Esophagus (tissue), 2 donors: ENCODE results near the gene TBC1D22B. TPM values are rescaled to one million over a fixed set of nuclear protein-coding genes. Genes with fewer than 3 reads are reported as not detected.
"Not testable (repeated sequence)": the region's sequence is repeated elsewhere in the genome, so short reads cannot be mapped to it uniquely, and the experiment has no call there.

ENCODE experiments used
- H3K27ac ChIP-seq, 2 donors: one replicate each; pipeline ENCODE4 v1.5.1; 2013; ENCODE audit warnings: low read depth in 2 of 2, mild to moderate bottlenecking in 2 of 2, inconsistent platforms in 1 of 2, low read length in 1 of 2, moderate library complexity in 1 of 2
- H3K27me3 ChIP-seq, 2 donors: one replicate each; pipeline ENCODE4 v1.6.1; 2013; ENCODE audit warnings: low read length in 2 of 2, control low read depth in 1 of 2, mild to moderate bottlenecking in 1 of 2; ENCODE audit not compliant: insufficient read depth in 2 of 2, control insufficient read depth in 1 of 2
- H3K36me3 ChIP-seq, 2 donors: one replicate each; pipeline ENCODE4 v1.6.1; 2013; ENCODE audit warnings: low read length in 1 of 2; ENCODE audit not compliant: control insufficient read depth in 2 of 2, insufficient read depth in 2 of 2
- H3K4me1 ChIP-seq, 2 donors: one replicate each; pipeline ENCODE4 v1.6.1; 2013; ENCODE audit warnings: low read length in 1 of 2; ENCODE audit not compliant: control insufficient read depth in 2 of 2, insufficient read depth in 2 of 2
- H3K4me3 ChIP-seq, 2 donors: one replicate each; pipeline ENCODE4 v1.5.1; 2013; ENCODE audit warnings: low read length in 2 of 2, mild to moderate bottlenecking in 2 of 2, low read depth in 1 of 2, moderate library complexity in 1 of 2
- H3K9me3 ChIP-seq, 2 donors: one replicate each; pipeline ENCODE4 v1.6.1; 2013; ENCODE audit warnings: mild to moderate bottlenecking in 2 of 2, low read depth in 1 of 2, low read length in 1 of 2, moderate library complexity in 1 of 2; ENCODE audit not compliant: control insufficient read depth in 2 of 2, insufficient read depth in 1 of 2
- WGBS, 2 donors: extraction: QIAGEN DNeasy Blood & Tissue Kit; methylation state at CpG; one replicate each; pipeline ENCODE4 v1.1.7; 2013; 5-methylcytosine and 5-hydroxymethylcytosine counted together
- polyA plus RNA-seq, 2 donors: library from polyadenylated mRNA; stranded (reverse); fragments of 200-250 nt; gene quantifications; one replicate each; pipeline ENCODE4 v1.2.3, GENCODE V29; 2013
- donor health status: healthy with polysubstance abuse.
- donor health status: Bipolar disorder and iron deficiency.

TBC1D22B gene
- polyA plus RNA-seq, 2 donors, result 6.9 to 9.1 TPM

DNA sequence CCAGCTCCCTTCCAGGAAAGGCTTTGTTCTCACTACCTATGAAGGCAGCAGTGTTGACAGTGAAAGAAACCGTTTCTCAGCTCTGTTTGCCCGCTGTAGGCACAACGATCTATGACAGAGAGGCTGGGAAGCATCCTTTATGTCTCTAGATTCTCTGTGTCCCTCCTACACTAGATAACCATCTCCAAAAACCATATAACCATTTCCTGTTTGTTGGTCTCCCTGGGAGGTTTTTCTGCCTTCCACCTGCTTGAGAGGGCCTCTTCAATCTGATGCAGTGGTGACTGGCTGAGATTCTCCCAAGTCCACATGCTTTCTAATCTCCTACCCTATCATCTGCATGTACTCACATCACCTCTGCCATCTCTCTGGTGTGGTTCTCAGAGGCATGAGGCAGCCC, 32.4 kb downstream of the TBC1D22B start:
- Histone ChIP-seq H3K4me3 (no peak overlapping the region), H3K9me3 (no peaks in the 10 kb centered on the region), H3K36me3 (peaks cover 9 to 10% of the 10 kb centered on the region in 2 donors), H3K4me1 (no peaks in the 10 kb centered on the region), H3K27me3 (no peaks in the 10 kb centered on the region), H3K27ac (no peak overlapping the region)
- 54 to 81% methylated on average over 3 of the region's 3 CpGs for WGBS, 2 donors

DNA sequence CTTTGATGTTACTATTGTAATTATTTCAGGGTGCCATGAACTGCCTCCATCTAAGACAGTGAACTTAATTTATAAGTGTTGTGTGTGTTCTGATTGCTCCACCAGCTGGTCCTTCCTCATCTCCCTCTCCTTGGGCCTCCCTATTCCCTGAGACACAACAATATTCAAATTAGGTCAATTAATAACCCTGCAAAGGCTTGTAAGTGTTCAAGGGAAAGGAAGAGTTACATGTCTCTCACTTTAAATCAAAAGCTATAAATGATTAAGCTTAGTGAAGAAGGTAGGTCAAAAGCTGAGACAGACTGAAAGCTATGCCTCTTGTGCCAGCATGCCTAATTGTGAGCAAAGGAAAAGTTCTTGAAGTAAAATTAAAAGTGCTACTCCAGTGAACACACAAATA, 35.9 kb downstream of the TBC1D22B start:
- Histone ChIP-seq H3K4me1 (no peaks in the 10 kb centered on the region), H3K9me3 (no peaks in the 10 kb centered on the region), H3K4me3 (no peak overlapping the region), H3K27me3 (no peaks in the 10 kb centered on the region), H3K36me3 (peaks cover 9% of the 10 kb centered on the region in 2 donors), H3K27ac (no peak overlapping the region)

DNA sequence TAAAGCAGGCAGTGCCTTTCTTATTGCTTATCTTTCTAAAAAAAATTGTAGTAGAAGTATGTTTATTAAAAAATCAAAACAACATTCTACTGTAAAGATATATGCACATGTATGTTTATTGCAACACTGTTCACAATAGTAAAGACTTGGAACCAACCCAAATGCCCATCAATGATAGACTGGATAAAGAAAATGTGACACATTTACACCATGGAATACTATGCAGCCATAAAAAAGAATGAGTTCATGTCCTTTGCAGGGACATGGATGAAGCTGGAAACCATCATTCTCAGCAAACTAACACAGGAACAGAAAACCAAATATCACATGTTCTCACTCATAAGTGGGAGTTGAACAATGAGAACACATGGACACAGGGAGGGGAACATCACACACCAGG, 40.1 kb downstream of the TBC1D22B start:
- H3K36me3 ChIP-seq, H3K27ac ChIP-seq, H3K4me1 ChIP-seq, H3K27me3 ChIP-seq, H3K9me3 ChIP-seq, H3K4me3 ChIP-seq: not testable (repeated sequence)

DNA sequence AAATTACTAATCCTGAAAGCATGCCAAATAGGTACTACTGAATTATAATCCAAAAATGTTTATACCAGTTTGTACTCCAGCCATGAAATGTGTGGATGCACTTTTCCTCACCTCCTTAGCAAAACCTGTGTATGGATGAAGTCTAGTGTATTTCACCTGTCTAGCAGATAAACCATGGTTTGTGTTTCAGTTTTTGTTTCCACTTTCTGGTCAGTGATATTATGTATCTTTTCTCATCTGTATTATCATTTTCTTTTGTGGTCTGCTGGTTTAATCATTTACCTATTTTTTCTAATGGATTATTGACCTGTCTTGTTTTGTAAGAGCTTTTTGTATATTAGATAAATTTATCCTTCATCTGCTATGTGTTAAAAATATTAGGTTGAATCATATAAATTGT, 41.4 kb downstream of the TBC1D22B start:
- Histone ChIP-seq H3K36me3 (peaks cover 0 to 5% of the 10 kb centered on the region in 2 donors), H3K4me3 (no peak overlapping the region), H3K27me3 (no peaks in the 10 kb centered on the region), H3K4me1 (no peaks in the 10 kb centered on the region), H3K27ac (no peak overlapping the region), H3K9me3 (no peaks in the 10 kb centered on the region)

DNA sequence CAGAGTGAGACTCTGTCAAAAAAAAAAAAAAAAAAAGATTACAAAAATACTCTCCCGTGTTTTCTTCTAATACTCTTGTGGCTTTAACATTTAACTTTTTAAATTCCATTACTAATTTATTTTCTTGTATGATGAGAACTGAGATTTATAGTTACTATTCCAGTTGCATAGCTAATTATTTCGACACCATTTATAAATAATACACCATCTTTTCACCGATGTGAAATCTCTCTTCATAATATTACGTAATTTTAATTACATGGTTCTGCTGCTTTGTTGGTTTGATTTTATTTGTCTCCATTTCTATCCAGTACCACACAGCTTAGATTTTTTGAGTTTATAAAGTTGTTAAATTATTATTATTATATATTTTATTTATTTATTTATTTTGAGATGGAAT, 42.4 kb downstream of the TBC1D22B start:
- H3K9me3 ChIP-seq, result no peaks in the 10 kb centered on the region
- 86 to 88% methylated on average over 4 of the region's 4 CpGs for WGBS, 2 donors
- no peak overlapping the region for H3K4me3 ChIP-seq
- H3K36me3 ChIP-seq, result peaks cover 0 to 5% of the 10 kb centered on the region in 2 donors
- no peaks in the 10 kb centered on the region for H3K27me3 ChIP-seq
- H3K27ac ChIP-seq, result no peak overlapping the region
- H3K4me1 ChIP-seq, result no peaks in the 10 kb centered on the region

DNA sequence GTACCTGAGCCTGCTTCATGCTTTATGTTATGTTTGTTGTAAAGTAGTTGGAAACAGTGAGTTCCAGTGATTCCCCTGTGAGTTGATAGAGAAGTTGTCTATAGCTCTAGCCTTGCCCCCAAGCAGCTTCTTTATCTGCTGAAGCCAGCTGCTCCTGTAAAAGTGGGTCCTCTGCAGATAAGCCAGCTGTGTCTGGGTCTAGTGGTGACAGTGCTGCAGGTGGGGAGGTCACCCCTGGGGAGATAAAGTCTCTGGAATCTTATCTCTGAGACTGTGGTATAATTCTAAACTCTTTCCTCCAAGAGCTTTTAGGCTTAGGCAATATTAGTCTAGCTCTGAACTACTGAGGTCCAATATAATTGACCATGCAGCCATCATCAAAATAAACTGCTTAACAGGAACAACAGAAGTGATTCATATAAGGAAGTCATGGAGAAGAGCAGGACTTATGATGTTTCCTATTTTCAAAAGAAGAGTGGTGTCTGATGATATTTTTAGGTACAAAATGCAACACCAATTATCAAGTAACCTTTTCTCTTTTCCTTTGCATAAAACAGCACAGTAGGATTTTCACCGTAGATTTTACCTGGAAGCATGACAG, 44.6 kb downstream of the TBC1D22B start:
- Histone ChIP-seq H3K27ac (no peak overlapping the region), H3K9me3 (no peaks in the 10 kb centered on the region)

DNA sequence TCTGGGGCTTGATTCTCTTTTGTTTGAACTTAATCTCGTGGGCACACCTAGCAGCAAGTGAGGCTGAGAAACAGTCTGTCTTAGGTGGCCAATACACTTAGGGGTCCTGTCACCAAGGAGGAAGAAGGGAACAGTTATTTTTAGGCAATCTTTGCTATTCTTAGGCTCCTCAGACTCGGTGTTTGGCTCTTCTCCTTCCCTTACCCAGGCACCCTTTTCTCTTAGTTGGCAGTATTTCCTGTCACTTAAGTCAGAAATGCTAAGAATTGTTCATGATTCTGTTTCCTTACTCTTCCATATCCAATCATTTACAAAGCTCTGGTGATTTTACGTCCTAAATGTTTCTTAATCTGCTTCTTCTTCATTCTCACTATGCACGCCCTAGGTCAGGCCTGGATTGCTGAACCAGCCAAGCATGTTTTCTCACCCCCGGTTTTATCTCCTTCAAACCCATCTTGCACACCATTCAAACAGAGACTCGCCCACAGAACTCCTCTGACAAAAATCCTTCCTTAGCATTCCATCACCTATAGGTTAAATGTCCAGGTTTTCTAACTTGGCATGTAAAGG, 45.6 kb downstream of the TBC1D22B start:
- H3K4me1 ChIP-seq, result peaks cover 0 to 3% of the 10 kb centered on the region in 2 donors

More for the DNA sequence above, 44.6 kb downstream of the TBC1D22B start:
- Histone ChIP-seq H3K4me1 (peaks cover 0 to 3% of the 10 kb centered on the region in 2 donors), H3K36me3 (peaks cover 0 to 8% of the 10 kb centered on the region in 2 donors), H3K27me3 (no peaks in the 10 kb centered on the region), H3K4me3 (no peak overlapping the region)
- 83 to 86% methylated on average over 1 of the region's 1 CpG for WGBS, 2 donors

DNA sequence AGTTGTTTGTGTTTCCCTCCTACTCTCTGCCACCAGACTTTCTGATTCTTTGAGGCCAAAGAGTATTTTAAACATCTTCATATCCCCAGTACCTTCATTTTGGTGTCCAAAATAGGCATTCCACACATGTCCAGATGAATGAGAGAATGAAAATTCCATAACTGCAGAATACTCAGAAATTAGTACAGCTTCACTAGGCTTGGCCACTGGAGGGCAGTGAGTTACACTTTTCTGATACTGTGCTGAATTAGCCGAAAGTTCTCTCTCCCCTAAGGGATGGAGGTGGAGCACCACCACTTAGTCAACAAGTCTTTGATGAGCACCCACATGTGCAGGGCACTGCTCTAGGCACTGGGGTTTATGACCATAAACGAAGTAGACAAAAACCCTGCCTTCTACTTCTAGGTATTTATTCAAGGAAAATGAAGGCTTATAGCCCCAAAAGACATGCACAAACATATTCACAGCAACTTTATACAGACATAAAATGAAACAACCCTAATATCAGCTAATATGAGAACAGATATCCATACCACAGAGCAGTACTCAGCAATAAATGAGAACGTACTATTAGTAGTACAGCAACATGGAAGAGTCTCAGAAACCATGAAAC, 46.4 kb downstream of the TBC1D22B start:
- Histone ChIP-seq H3K4me1 (peaks cover 0 to 3% of the 10 kb centered on the region in 2 donors), H3K27ac (peak overlapping the region in 1 of 2 donors; percentile 24), H3K27me3 (no peaks in the 10 kb centered on the region), H3K36me3 (peaks cover 0 to 8% of the 10 kb centered on the region in 2 donors), H3K4me3 (no peak overlapping the region), H3K9me3 (no peaks in the 10 kb centered on the region)
- WGBS, 2 donors, result 48 to 57% methylated on average over 3 of the region's 3 CpGs

More for the DNA sequence above, 45.6 kb downstream of the TBC1D22B start:
- 63 to 66% methylated on average over 6 of the region's 6 CpGs for WGBS, 2 donors
- Histone ChIP-seq H3K27me3 (no peaks in the 10 kb centered on the region), H3K27ac (peak overlapping the region; percentile 24 to 40), H3K9me3 (no peaks in the 10 kb centered on the region), H3K4me3 (no peak overlapping the region), H3K36me3 (peaks cover 0 to 8% of the 10 kb centered on the region in 2 donors)

DNA sequence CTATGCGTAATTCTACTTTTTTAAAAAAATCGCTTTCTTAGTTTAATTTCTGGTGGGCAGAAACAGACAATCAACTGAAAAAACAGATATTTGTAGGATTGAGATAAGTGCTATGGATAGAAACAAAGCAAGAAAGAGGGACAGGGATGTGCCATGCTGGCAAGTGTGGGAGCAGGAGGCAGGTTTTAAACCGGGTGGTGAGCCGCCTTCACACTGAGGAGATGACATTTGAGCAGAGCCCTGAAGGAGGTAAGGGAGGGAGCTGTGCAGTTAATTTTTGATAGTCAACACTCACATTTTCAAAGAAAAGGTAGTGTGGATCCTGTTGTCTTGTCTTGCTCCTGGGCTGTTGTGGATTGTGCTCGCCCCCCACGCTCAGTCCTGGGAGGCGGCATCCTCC, 47.2 kb downstream of the TBC1D22B start:
- H3K4me1 ChIP-seq, result peaks cover 0 to 3% of the 10 kb centered on the region in 2 donors
- WGBS, 2 donors, result 97% methylated on average over 7 of the region's 7 CpGs
- no peak overlapping the region for H3K4me3 ChIP-seq
- no peaks in the 10 kb centered on the region for H3K27me3 ChIP-seq
- no peak overlapping the region for H3K27ac ChIP-seq
- peaks cover 0 to 10% of the 10 kb centered on the region in 2 donors for H3K36me3 ChIP-seq
- H3K9me3 ChIP-seq, result no peaks in the 10 kb centered on the region
